HG03103 (cell line): ENCODE data around the gene RNF113A.
"Not testable (repeated sequence)": the region's sequence is repeated elsewhere in the genome, so short reads cannot be mapped to it uniquely, and the experiment has no call there.

ENCODE experiments used
- ATAC-seq: cut with Tn5 transposase; IDR thresholded peaks from one replicate; pipeline ENCODE4 v1.9.1; 2021; ENCODE audit warnings: low read depth; ENCODE audit not compliant: unreplicated experiment

RNF113A gene

DNA sequence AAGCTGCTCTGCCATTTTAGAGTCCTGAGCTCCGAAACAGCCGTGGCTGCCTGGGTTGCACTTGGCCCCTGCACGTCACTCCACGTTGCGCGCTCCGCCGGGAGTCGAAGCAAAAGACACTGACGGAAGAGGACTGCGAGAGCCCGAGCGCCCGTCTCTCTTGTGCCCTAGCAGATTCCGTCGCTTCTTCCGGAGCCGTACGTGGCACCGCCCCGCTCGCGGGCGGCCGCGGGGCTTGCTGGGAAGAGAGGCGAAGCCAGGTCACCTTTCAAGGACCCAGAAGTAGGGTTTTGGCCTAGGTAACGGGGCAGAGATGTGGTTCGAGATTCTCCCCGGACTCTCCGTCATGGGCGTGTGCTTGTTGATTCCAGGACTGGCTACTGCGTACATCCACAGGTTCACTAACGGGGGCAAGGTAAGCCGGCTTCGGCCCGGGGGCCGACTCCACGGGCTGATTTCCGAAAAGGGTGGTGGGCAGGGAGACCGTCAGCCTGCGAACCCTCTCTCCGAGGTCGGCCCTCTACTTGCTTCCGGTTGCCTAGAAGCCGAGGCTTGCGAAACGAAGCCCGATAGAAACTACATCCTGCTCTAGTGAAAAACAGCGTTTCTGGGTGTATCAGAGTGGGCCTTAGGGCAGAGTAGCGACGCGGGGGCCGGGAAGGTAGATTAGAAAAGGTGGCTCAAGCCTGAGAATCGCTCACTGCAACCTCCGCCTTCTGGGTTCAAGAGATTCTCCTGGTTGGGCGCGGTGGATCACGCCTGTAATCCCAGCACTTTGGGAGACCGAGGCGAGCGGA lies at the start of gene RNF113A, which contains the start of gene NDUFA1:
Gene RNF113A (minus strand): TSS at position 135 of the 797 bp plus-strand sequence. CDS start 120 bp downstream, at position 15.
Gene NDUFA1 (plus strand): TSS at position 234 of the 797 bp plus-strand sequence. CDS start 80 bp downstream, at position 314.
- ATAC-seq: peak; percentile 93

DNA sequence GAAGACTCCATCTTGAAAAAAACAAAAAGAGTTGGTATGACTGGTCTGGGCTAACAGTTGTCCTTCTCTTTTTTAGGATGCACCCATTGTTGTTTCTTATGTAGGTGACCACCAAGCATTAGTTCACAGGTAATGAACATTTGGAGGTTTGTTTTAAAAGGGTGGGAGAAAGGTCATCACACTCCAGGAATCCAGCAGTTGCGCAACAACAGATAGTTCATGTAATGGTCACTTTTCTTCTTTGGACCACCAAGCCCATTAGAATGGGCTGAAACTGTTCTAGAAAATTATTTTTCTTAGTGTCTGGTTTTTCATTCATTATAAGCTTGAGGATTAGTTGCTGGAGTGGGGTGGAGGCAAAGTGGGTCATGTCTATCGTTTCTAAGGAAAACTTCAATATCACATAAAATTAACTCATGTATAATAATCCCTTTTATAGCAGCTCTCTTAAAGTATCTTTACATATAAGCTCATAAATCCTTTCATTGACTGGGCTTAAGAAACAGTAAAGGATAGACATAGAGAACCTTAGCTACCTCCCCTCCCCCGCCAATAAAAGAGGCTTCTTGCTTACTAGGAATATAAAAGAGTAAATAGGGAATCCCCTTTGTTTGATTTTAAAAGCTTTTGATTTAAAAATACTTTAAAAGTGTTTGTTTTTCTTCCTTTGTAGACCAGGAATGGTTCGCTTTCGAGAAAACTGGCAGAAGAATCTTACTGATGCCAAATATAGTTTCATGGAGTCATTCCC lies 48.5 kb upstream of the RNF113A start:
- no peak for ATAC-seq

DNA sequence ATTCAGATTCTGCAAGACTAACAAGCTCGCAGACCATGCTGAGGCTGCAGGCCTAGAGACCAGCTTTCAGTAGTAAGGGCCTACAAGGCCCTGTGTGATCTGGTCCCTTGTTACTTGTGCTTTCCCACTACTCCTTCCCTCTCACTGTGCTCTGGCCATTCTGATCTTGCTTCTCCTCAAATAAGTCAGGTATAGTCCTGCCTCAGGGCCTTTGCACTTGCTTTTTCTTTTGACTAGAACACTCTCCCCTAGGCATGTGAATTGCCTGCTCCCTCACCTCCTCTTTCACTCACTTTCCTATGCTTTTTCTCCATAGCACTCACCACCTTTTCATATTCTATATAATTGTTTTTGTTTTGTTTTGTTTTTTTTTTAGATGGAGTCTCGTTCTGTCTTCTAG lies 46.3 kb upstream of the RNF113A start:
- ATAC-seq: no peak

DNA sequence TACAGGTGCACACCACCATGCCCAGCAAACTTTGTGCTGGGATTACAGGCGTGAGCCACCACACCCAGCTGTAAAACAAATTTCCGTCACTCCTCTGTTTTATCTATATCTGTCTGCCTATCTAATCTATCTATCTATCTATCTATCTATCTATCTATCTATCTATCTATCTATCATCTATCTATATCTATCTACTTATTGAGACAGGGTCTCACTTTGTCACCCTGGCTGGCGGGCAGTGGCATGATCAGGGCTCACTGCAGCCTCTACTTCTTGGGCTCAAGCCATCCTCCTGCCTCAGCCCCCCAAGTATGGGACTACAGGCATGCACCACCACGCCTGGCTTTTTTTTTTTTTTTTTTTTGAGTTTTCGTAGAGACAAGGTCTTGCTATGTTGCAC lies 44.8 kb upstream of the RNF113A start:
- ATAC-seq: no peak

DNA sequence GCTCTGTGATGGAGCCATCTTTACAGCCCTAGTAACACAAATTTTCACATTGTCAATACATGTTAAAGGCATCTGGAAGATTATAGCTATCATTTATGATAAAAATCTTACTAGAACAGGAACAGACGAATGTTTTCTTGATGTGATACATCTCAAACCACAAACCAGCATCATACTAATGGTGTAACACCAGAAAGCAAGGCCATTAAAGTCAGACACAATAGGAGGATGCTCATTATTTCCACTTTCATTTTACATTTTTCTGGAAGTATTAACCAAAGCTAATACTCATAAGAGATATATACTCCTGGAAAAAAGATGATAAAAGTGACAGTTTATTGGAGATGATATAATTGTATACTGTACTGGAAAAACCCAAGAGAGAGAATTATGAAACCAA lies 29.4 kb upstream of the RNF113A start:
- ATAC-seq: no peak

DNA sequence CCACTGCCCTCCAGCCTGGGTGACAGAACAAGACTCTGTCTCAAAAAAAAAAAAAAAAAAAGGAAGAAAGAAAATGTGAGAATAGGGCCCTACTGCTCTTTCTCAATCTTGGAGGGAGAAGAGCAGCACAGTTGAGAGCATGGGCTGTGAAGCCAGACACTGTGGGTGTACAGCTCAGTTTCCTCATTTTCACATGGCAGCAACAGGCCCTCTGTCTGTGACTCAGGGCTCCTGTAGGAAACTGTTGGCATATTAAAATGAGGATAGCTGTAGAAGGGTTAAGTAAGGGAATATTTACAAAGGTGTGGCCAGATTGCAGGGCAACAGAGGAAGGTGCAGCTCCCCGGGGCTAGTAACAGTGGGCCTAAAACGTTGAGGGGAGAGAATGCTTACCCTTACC lies 27.6 kb upstream of the RNF113A start:
- ATAC-seq: no peak

DNA sequence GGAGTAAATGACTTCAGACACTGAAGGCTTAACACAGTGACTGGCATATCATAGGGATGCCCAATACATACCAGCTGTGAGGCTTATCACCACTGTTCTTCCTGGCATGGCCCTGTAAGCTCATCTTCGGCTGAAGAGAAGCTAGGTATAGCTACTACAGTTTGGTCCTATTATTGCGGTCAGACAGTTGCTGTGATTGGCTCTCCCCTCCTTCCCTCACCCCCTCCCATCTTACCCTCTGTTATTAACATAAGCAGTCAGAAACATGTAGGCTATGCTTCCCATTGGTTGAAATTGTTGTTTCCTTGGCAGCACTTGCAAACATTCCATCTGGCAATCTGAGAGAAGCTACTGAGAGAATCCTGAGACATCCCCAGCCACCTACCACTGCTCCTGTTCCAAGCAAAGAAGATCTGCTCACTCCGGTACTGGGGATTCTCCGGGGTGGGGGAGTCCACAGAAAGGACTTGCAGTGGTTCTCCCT lies 24.4 kb upstream of the RNF113A start, which contains the start of gene AKAP14:
Gene AKAP14 (plus strand): TSS at position 51 of the 484 bp plus-strand sequence. CDS start 7,331 bp downstream, outside the sequence.
- ATAC-seq: no peak

DNA sequence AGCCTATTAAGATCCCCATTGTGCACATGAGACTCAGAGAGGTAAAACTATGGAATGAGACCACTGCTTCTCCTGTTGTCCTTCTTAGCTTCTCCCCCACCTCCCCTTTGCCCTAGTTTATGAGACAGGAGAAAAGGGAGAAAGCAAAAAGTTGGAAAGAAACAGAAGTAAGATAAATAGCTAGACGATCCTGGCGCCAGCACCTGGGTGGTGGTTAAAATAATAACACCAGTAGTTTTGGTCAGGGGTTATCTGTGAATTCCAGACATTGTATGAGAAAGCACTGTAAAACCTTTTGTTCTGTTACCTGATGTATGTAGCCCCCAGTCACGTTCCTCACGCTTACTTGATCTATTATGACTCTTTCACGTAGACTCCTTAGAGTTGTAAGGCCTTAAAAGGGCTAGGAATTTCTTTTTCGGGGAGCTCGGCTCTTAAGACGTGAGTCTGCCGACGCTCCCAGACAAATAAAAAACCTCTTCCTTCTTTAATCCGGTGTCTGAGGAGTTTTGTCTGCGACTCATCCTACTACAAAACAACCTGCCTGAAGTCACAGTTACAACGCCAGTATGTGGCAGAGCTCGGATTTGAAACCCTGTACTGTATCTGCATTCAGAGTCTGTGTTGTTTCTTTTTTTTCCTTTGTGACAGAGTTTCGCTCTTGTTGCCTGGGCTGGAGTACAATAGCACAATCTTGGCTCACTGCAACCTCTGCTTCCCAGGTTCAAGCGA lies 20.6 kb upstream of the RNF113A start:
- ATAC-seq: not testable (repeated sequence)

DNA sequence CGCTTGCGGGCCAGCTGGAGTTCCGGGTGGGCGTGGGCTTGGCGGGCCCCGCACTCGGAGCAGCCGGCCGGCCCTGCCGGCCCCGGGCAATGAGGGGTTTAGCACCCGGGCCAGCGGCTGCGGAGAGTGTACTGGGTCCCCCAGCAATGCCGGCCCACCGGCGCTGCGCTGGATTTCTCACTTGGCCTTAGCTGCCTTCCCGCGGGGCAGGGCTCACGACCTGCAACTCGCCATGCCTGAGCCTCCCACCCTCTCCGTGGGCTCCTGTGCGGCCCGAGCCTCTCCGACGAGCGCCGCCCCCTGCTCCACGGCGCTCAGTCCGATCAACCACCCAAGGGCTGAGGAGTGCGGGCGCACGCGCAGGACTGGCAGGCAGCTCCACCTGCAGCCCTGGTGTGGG lies 19.1 kb upstream of the RNF113A start:
- not testable (repeated sequence) for ATAC-seq

DNA sequence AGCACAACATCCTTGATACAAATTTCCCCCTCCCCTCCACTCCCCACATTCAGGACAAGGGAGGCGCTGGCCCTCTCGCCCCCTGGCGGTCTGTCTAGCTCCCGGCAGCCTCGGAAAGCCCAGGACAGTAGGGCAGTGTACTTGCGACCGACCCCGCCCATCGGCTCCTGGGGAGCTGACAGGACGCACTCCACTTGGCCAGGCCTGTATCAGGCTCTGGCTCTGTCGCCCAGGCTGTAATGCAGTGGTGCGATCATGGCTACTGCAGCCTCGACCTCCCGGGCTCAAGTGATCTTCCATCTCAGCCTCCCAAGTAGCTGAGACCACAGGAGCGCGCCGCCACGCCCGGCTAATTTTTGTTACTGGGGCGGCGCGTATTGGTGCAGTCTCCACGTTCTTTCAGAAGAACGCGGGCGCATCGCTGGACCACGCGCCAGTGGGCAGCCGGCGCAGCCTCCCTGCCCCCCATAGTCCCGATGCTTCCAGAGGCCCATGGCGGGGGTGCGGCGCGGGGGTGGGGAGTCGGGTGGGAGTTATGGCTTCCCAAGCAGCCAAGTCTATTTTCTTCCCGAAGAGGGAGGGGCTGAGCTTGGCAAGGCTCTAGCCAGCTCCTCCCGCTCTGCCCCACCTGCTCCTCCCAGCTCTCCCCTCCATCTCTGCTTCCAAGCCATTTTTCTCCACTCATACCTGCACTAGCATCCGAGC lies 16.3 kb upstream of the RNF113A start:
- peak; percentile 96 for ATAC-seq

DNA sequence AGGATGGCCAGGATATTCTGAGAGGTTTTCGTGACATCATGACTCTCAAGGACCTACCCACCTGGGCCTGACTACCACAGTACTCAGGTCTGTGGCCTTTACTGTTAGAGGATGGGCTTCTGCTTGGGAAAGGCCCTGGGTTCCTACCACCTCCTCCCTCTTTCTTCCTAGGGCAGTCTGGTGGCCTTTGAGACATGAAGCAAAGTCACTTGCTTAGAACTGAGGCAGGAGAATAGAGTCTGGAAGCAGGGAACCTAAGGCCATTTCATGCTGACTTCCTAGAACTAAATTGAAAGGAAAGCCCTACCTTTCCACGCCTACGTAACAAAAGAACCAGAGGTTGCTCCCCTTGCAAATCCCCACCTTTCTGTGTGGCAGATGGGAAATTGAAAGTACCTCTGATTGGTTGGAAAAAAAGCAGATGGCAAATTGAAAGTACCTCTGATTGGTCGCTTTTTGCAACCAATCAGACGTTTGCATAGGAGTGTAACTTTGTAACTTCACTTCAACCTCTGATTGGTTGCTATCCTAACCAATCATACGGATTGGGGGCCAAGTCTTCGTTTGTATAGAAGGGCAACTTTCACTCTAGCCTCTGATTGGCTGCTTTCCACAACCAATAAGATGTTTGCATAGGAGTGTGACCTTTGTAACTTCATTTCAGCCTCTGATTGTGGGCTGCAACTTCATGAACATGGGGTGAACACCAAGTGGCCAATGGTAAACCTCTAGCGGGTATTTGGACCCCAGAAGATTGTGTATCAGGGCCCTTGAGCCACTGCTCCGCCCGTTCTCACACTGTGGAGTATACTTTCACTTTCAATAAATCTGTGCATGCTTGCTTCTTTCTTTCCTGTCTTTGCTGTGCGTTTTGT lies 14.3 kb upstream of the RNF113A start:
- ATAC-seq: no peak

DNA sequence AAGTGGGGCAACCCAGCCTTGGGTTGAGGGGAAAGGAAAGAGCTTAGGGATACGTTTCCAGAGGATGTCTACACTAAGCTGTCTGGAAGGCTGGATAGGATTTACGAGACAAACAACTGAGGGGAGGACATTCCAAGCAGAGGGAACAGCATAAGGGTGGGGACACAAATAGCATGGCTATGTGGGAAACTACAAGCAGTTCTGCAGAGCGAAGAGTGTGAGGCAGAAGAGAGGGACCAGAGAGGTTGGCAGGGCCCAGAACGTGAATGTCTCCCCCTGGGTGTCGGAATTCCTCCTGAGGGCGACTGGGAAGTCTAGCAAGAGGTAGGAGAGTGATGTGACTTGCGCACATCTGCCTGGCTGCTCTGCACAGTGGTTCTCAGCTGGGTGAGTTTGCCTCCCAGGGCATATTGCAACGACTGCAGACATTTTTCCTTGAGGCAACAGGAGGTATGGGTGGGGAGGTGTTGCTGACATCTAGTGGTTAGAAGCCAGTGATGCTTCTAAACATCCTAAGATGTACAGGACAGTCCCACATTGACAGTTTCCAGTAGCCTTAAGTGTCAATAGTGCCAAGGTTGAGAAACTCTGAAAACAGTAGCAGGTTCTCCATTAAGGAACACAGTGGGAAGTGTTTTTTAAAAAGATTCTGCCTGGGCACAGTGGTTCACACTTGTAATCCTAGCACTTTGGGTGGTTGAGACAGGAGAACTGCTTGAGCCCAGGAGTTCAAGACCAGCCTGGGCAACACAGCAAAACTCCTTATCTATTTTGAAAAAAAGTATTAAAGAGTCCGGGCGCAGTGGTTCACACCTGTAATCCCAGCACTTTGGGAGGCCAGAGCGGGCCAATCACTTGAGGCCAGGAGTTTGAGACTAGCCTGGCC lies 9.3 kb upstream of the RNF113A start:
- ATAC-seq: peak; percentile 88

DNA sequence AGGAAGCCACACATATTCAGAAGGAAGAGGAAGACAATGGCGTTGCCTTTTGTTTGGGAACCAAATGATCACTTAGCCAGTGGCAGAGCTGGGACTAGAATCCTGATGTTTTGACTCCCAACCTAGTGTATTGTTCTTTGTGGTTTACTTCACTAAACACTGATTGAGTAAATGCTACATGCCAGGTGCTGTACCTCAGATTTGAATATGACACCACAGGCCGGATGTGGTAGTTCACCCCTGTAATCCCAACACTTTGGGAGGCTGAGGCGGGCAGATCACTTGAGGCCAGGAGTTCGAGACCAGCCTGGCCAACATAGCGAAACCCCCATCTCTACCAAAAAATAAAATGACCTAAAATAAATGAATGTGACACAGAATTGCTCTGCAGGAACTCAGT lies 8.5 kb upstream of the RNF113A start:
- no peak for ATAC-seq

DNA sequence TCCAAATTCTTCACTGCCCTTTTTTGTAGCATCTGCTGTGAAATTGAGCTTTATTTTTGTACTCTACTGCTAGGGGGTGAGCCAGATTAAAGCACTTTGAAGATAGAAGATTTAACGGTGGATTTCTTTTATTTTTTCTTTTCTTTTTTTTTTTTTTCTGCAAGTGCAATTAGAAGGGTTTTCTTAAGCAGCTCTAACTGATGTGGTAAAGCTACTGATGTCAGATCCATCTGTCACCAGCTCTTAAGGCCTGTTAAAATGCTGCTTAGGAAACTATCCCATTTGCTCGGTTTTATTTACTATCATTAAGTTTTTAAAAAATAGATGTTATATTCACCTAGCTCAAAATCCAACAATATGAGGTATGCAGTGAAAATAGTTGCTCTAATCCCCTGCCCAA lies 7.2 kb upstream of the RNF113A start:
- no peak for ATAC-seq

DNA sequence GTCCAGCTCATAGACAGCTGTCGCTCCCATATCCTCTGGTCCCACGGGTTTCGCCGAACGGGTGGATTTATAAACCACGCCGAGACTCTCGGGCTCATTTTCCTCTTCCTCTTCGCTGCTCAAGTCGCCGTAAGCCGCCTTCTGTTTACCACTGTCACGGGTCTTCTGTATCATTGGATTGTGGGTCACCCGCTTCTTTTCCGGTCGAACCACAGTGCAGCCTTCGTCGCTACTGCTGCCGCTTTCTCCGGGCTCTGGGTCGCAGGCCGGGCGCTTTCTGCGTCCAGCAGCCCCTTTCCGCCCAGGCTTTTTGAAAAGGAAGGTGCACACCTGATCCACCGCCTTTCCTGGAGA lies 311 bp downstream of the RNF113A start:
- peak; percentile 30 for ATAC-seq

DNA sequence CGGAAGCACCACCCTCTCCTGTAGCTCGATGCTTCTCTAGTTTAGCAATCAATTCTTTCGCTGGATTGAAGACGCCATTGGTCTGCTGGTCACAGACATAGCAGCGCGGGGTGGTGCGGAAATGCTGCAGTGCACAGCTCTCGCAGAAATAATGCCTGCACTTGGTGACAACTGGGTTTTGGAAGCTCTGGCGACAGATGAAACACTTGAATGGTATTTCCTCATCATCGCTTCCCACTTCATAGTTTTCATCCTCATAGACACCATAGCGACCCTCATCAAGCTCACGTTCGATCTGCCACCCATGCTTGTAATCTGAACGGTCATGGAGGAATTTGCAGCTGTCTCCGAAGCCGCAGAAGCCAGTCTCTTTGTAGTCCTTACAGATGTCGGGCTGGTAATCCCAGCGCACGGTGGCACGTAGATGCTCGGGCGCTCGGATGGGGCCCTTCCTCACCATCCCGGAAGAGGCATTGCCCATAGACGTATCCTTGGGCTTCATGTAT lies 854 bp downstream of the RNF113A start:
- ATAC-seq: no peak

DNA sequence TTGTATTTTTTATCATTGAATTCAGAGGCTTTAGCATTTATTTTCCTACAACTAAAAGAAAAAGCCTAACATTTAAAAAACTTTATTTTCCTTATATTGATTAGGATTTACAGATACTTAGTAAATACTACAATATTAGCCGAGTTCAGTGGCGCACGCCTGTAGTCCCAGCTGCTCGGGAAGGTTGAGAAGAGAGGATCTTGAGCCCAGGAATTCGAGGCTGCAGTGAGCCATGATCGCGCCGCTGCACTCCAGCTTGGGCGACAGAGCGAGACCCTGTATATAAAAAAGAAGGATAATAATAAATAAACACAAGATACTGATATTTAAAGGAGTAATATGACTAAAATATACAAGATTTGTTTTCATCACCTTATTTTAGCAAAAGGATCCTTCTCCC lies 18.1 kb downstream of the RNF113A start:
- ATAC-seq: no peak
